ENCODE results near the gene GNG7.
"Not testable (repeated sequence)": the region's sequence is repeated elsewhere in the genome, so short reads cannot be mapped to it uniquely, and the experiment has no call there.

GNG7 gene

GRCh38 chr19:2478756-2479555, 223.5 kb downstream of the GNG7 start:
- peak; percentile 63 for DNase-seq

GRCh38 chr19:2478278-2478755, 224.2 kb downstream of the GNG7 start:
- peak; percentile 51 for DNase-seq

- DNase-seq = peak; percentile 12
Observed at GRCh38 chr19:2477732-2478191, 224.7 kb downstream of the GNG7 start.

GRCh38 chr19:2477141-2477710, 225.3 kb downstream of the GNG7 start:
- DNase-seq = no peak

- peak; percentile 47 for DNase-seq
Observed at GRCh38 chr19:2476451-2477140, 225.9 kb downstream of the GNG7 start.

DNA sequence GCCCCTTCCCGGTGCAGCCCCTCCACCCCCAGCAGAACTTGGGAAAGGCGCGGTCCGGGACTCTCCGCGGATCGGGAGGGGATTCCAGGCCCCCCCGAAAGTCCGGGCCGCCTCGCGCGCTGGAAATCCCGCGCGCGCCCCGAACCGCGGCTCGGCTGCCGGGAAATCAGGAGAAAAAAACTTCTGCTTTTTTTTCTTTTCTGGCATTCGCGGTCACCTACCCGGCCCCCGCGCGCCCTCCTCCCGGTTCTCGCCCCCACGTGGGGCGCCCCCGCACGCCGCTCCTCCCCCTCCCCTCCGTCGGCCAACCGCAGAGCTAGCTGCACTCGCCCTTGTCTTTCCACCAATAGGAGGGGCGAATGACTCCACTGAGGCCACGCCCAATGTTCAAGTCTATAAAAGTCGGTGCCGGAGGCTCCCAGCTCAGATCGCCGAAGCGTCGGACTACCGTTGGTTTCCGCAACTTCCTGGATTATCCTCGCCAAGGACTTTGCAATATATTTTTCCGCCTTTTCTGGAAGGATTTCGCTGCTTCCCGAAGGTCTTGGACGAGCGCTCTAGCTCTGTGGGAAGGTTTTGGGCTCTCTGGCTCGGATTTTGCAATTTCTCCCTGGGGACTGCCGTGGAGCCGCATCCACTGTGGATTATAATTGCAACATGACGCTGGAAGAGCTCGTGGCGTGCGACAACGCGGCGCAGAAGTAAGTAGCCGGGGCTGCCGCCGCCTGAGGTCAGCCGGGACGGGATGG, 226.6 kb downstream of the GNG7 start, which contains the start of gene GADD45B:
GADD45B (plus strand) TSS at position 426 of the 749 bp plus-strand sequence; CDS start at position 658, 232 bp downstream.
- peak; percentile 93 for DNase-seq

DNA sequence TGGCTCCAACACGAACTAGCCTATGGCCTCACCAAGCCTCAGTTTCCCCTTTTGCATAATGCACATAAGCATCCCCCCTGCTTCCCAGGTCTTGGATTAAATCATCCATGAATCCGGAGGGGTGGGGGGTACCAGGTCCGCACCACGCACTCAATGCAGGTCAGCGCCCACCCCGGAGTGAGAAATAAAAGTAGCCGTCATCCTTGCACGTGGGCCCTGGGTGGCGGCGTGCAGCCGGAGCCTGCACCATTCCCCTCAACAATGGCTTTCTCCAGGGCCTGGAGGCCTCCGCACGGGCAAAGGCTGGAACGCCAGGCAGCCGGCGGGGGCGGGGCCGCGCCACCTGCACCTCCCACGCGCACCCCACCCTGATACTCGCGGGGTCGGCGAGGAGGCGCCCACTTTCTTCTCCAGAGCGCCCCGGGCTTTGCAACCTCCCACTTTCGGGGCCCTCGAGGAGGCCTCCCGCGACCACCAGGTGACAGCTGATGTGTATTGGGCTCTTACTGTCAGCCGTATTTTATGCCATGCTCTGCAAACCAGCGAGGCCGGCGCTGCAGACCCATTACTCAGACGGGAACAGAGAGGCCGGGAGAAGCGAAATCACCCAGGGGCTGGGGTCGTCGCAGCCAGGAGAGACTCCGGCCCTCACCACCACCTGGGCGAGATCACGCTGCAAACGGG, 227.3 kb downstream of the GNG7 start:
- DNase-seq = peak; percentile 45

GRCh38 chr19:2474232-2475017, 228.1 kb downstream of the GNG7 start:
- DNase-seq = peak; percentile 77

DNA sequence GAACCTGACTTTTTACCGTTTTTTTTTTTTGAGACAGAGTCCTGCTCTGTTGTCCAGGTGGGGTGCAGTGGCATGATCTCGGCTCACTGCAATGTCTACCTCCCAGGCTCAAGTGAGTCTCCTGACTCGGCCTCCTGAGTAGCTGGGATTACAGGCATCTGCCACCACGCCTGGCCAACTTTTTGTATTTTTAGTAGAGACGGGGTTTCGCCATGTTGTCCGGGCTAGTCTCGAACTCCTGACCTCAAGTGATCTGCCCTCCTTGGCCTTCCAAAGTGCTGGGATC, 232.6 kb downstream of the GNG7 start:
- not testable (repeated sequence) for DNase-seq

- DNase-seq = no peak
Observed at GRCh38 chr19:2469102-2469914, 233.2 kb downstream of the GNG7 start.

- no peak for DNase-seq
Observed at GRCh38 chr19:2468596-2468995, 233.9 kb downstream of the GNG7 start.

DNA sequence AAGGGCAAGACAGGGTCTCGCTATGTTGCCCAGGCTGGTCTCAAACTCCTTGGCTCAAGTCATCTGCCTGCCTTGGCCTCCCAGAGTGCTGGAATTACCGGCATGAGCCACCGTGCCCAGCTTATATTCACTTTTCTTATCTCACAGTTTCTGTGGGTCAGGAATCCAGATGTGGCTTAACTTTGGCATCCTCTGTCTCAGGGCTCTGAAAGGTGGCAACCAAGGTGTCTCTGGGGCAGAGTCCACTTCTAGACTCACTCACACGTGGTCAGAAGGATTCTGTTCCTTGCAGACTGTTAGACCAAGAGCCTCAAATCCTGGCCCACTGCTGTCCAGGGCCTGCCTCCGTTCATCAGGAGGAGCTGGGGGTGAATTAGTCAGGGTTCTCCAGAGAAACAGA, 238.1 kb downstream of the GNG7 start:
- DNase-seq = no peak

GRCh38 chr19:2463694-2464093, 238.8 kb downstream of the GNG7 start:
- DNase-seq = not testable (repeated sequence)

DNA sequence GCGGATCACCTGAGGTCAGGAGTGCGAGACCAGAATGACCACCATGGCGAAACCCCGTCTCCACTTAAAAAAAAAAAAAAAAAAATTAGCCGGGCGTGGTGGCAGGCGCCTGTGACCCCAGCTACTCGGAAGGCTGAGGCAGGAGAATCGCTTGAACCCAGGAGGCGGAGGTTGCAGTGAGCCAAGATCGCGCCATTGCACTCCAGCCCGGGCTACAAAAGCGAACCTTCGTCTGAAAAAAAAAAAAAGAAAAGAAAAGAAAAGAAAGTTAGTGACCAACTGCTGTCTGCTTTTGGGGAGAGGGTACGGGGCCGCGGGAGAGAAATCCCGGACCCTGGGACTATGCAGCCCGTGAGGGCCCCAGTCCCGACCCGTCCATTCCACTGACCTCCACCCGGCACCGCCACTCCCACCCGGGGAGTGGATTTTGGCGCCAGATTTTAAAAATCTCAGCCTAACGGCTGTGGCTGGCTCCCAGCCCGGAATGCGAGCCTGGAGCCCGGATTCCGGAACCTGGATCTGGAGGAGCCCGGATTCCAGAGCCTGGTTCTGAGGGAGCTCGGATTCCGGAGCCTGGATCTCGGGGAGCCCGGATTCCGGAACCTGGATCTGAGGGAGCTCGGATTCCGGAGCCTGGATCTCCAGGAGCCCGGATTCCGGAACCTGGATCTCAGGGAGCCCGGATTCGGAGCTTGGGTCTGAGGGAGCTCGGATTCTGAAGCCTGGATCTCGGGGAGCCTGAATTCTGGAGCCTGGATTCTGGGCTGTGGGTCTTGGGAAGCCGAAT, 239.7 kb downstream of the GNG7 start:
- DNase-seq = no peak

- peak; percentile 36 for DNase-seq
Observed at GRCh38 chr19:2461751-2462634, 240.5 kb downstream of the GNG7 start.

Measured in activated effector memory CD4-positive, alpha-beta T cell treated with Interleukin-2 at 50 U/mL for 16 hours (primary cell).